Mesenchymal stem cell (in vitro differentiated cells and primary cell): Measurements from ENCODE around the gene IGF2R.

ENCODE experiments used
- DNase-seq: peaks from one replicate; pipeline ENCODE4 v3.0.0-alpha.2; 2013
- H2AFZ ChIP-seq: one replicate; pipeline ENCODE4 v1.6.1; 2013; ENCODE audit warnings: low read depth, mild to moderate bottlenecking, control low read depth, inconsistent platforms, low read length, moderate library complexity
- H2AK5ac ChIP-seq: 2 replicates; pipeline ENCODE4 v1.6.1; 2013; ENCODE audit warnings: low read length, moderate library complexity, mild to moderate bottlenecking, inconsistent platforms; ENCODE audit not compliant: severe bottlenecking
- H2BK120ac ChIP-seq: one replicate; pipeline ENCODE4 v1.6.1; 2013; ENCODE audit warnings: low read depth, mild to moderate bottlenecking, inconsistent platforms, low read length, moderate library complexity
- H2BK12ac ChIP-seq, 2 experiments: one replicate each; pipeline ENCODE4 v1.6.1; 2013; ENCODE audit warnings: inconsistent platforms in 2 of 2, low read length in 2 of 2, mild to moderate bottlenecking in 2 of 2, moderate library complexity in 2 of 2, control low read depth in 1 of 2
- H2BK15ac ChIP-seq: one replicate; pipeline ENCODE4 v1.6.1; 2013; ENCODE audit warnings: mild to moderate bottlenecking, low read depth, inconsistent platforms; ENCODE audit not compliant: poor library complexity, severe bottlenecking
- H2BK5ac ChIP-seq: 2 replicates; pipeline ENCODE4 v1.6.1; 2013; ENCODE audit warnings: low read depth, mild to moderate bottlenecking, low read length, control low read depth, inconsistent platforms; ENCODE audit not compliant: poor library complexity, severe bottlenecking
- H3K14ac ChIP-seq, 2 experiments: one replicate each; pipeline ENCODE4 v1.6.1; 2013; ENCODE audit warnings: inconsistent platforms in 2 of 2, low read length in 2 of 2, control low read depth in 1 of 2, mild to moderate bottlenecking in 1 of 2, moderate library complexity in 1 of 2
- H3K18ac ChIP-seq, 2 experiments: one replicate each; pipeline ENCODE4 v1.6.1; 2013; ENCODE audit warnings: inconsistent platforms in 2 of 2, low read length in 2 of 2, control low read depth in 1 of 2, low read depth in 1 of 2, mild to moderate bottlenecking in 1 of 2
- H3K23ac ChIP-seq, 2 experiments: one replicate each; pipeline ENCODE4 v1.6.1; 2013; ENCODE audit warnings: inconsistent platforms in 2 of 2, low read length in 2 of 2, mild to moderate bottlenecking in 2 of 2, moderate library complexity in 2 of 2, control low read depth in 1 of 2
- H3K27ac ChIP-seq: 2 replicates; pipeline ENCODE4 v1.5.1; 2013; ENCODE audit warnings: mild to moderate bottlenecking, moderate library complexity, low read length, control low read depth, inconsistent platforms; ENCODE audit not compliant: poor library complexity, severe bottlenecking
- H3K27me3 ChIP-seq, 2 experiments: 2 replicates each; pipeline versions ENCODE4 v1.6.1 to v1.7.0; 2013; ENCODE audit warnings: low read length in 2 of 2, mild to moderate bottlenecking in 2 of 2, moderate library complexity in 2 of 2, control low read depth in 1 of 2, inconsistent platforms in 1 of 2; ENCODE audit not compliant: control insufficient read depth in 1 of 2, insufficient read depth in 1 of 2
- H3K36me3 ChIP-seq, 2 experiments: 2 replicates each; pipeline versions ENCODE4 v1.6.1 to v1.7.0; 2013; ENCODE audit warnings: low read length in 2 of 2, control low read depth in 1 of 2, inconsistent platforms in 1 of 2, low read depth in 1 of 2, mild to moderate bottlenecking in 1 of 2; ENCODE audit not compliant: insufficient read depth in 2 of 2, control insufficient read depth in 1 of 2
- H3K4ac ChIP-seq, 2 experiments: one replicate each; pipeline ENCODE4 v1.6.1; 2013; ENCODE audit warnings: inconsistent platforms in 2 of 2, low read length in 2 of 2, mild to moderate bottlenecking in 2 of 2, moderate library complexity in 2 of 2, control low read depth in 1 of 2, low read depth in 1 of 2
- H3K4me1 ChIP-seq: 2 replicates; pipeline ENCODE4 v1.6.1; 2013; ENCODE audit warnings: low read depth, low read length, control low read depth; ENCODE audit not compliant: control insufficient read depth, insufficient read depth
- H3K4me2 ChIP-seq: 2 replicates; pipeline ENCODE4 v1.6.1; 2013; ENCODE audit warnings: low read length, mild to moderate bottlenecking, inconsistent platforms; ENCODE audit not compliant: poor library complexity, severe bottlenecking
- H3K4me3 ChIP-seq, 2 experiments: 2 replicates each; pipeline versions ENCODE4 v1.5.1 to v1.7.0; 2013; ENCODE audit warnings: low read length in 2 of 2, mild to moderate bottlenecking in 2 of 2, control low read depth in 1 of 2, low read depth in 1 of 2; ENCODE audit not compliant: insufficient read depth in 1 of 2
- H3K79me1 ChIP-seq: replicated peaks from 2 replicates; pipeline ENCODE4 v1.6.1; 2013; ENCODE audit warnings: mild to moderate bottlenecking, control low read depth, low read length, inconsistent platforms; ENCODE audit not compliant: poor library complexity, severe bottlenecking
- H3K9ac ChIP-seq: 2 replicates; pipeline ENCODE4 v1.7.0; 2013; ENCODE audit warnings: mild to moderate bottlenecking, low read length, moderate library complexity
- H3K9me3 ChIP-seq: 2 replicates; pipeline ENCODE4 v1.7.0; 2013; ENCODE audit warnings: mild to moderate bottlenecking, low read length; ENCODE audit not compliant: control insufficient read depth
- H4K8ac ChIP-seq: one replicate; pipeline ENCODE4 v1.6.1; 2013; ENCODE audit warnings: inconsistent platforms, mild to moderate bottlenecking, low read length, moderate library complexity
- H4K91ac ChIP-seq: one replicate; pipeline ENCODE4 v1.6.1; 2013; ENCODE audit warnings: mild to moderate bottlenecking, low read length, inconsistent platforms
- WGBS: methylation state at CpG from one replicate; pipeline ENCODE4 v1.1.7; 2013; ENCODE audit warnings: mixed read lengths; 5-methylcytosine and 5-hydroxymethylcytosine counted together

The IGF2R gene

DNA sequence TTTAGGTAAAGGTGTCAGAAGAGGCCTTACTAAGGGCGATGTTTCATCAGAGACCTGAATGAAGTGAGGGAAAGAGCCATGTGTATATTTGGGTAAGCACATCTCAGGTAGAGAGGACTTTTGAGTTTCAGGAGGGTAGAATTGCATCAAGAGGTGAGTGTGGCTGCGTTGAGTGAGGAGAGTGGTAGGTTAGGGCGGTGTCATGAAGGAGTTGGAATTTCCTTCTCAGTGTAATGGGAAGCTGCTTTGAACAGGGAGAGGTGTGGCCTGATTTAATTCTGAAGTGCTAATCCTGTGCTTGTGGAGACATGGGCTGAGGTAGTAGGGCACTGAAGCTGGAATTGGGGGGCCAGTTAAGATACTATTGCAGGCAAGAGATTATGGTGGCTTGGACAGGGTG, 53.9 kb downstream of the IGF2R start:
- WGBS, result 97% methylated on average over 3 of the region's 3 CpGs
- Histone ChIP-seq H2BK5ac (no peak overlapping the region), H2AK5ac (no peak overlapping the region), H4K91ac (no peak overlapping the region), H2BK15ac (no peak overlapping the region), H3K36me3 (peaks cover 24 to 59% of the 10 kb centered on the region in 2 experiments), H3K79me1 (peaks cover 28% of the 10 kb centered on the region), H3K4ac (no peak overlapping the region), H2BK12ac (no peak overlapping the region), H3K9ac (no peak overlapping the region), H3K23ac (no peak overlapping the region), H4K8ac (no peak overlapping the region), H3K4me2 (no peak overlapping the region), H3K4me3 (no peak overlapping the region), H2BK120ac (no peak overlapping the region), H3K14ac (no peak overlapping the region), H3K9me3 (no peaks in the 10 kb centered on the region), H3K18ac (no peak overlapping the region), H3K4me1 (no peaks in the 10 kb centered on the region), H3K27me3 (no peaks in the 10 kb centered on the region), H3K27ac (no peak overlapping the region), H2AFZ (no peak overlapping the region)
- DNase-seq, result no peak

GRCh38 chr6:160024152-160024551, 55.3 kb downstream of the IGF2R start:
- Histone ChIP-seq H3K79me1 (peaks cover 33% of the 10 kb centered on the region), H4K8ac (no peak overlapping the region), H2BK12ac (no peak overlapping the region), H3K27ac (no peak overlapping the region), H2BK120ac (no peak overlapping the region), H2BK15ac (no peak overlapping the region), H3K27me3 (no peaks in the 10 kb centered on the region), H3K4me3 (no peak overlapping the region), H2AK5ac (no peak overlapping the region), H3K4ac (no peak overlapping the region), H4K91ac (no peak overlapping the region), H3K9ac (no peak overlapping the region), H3K23ac (no peak overlapping the region), H3K18ac (no peak overlapping the region), H3K9me3 (no peaks in the 10 kb centered on the region), H2AFZ (no peak overlapping the region), H3K36me3 (peaks cover 31 to 65% of the 10 kb centered on the region in 2 experiments), H3K14ac (no peak overlapping the region), H2BK5ac (no peak overlapping the region), H3K4me2 (no peak overlapping the region), H3K4me1 (peaks cover 4% of the 10 kb centered on the region)
- 96% methylated on average over 8 of the region's 8 CpGs for WGBS
- DNase-seq, result no peak

- H4K91ac ChIP-seq, result no peak overlapping the region
- peaks cover 37% of the 10 kb centered on the region for H3K79me1 ChIP-seq
- no peak overlapping the region for H3K23ac ChIP-seq
- no peak overlapping the region for H2AK5ac ChIP-seq
- no peaks in the 10 kb centered on the region for H3K9me3 ChIP-seq
- no peak overlapping the region for H3K4me2 ChIP-seq
- no peak overlapping the region for H4K8ac ChIP-seq
- H3K18ac ChIP-seq, result no peak overlapping the region
- no peak overlapping the region for H2AFZ ChIP-seq
- no peak for DNase-seq
- peaks cover 18% of the 10 kb centered on the region for H3K4me1 ChIP-seq
- H3K36me3 ChIP-seq, result peaks cover 41 to 77% of the 10 kb centered on the region in 2 experiments
- no peaks in the 10 kb centered on the region for H3K27me3 ChIP-seq
- H3K4ac ChIP-seq, result no peak overlapping the region
- WGBS, result over 99% methylated on average over 11 of the region's 11 CpGs
- no peak overlapping the region for H3K27ac ChIP-seq
- no peak overlapping the region for H3K14ac ChIP-seq
- no peak overlapping the region for H3K4me3 ChIP-seq
- H2BK15ac ChIP-seq, result no peak overlapping the region
- no peak overlapping the region for H3K9ac ChIP-seq
- no peak overlapping the region for H2BK12ac ChIP-seq
- H2BK5ac ChIP-seq, result no peak overlapping the region
- no peak overlapping the region for H2BK120ac ChIP-seq
Observed at GRCh38 chr6:160027076-160027475, 58.2 kb downstream of the IGF2R start.

DNA sequence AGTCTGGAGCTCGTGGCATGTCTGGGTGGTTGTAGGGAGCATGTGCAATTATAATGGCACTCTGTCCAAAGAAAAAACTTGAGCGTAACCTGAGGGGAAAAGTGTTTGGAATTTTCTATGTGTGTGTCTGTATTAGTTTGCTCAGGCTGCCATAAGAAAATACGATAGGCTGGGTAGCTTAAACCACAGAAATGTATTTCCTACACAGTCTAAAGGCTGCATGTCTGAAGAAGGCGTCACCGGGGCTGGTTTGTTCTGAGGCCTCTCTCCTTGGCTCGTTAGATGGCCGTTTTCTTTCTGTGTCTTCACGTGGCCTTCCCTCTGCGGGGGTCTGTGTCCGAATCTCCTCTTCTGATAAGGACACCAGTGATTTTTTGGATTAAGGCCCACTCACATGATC, 59.0 kb downstream of the IGF2R start:
- H4K91ac ChIP-seq, result no peak overlapping the region
- no peak overlapping the region for H3K4me3 ChIP-seq
- H3K14ac ChIP-seq, result no peak overlapping the region
- H2BK5ac ChIP-seq, result no peak overlapping the region
- no peak overlapping the region for H2AK5ac ChIP-seq
- H4K8ac ChIP-seq, result no peak overlapping the region
- peaks cover 18% of the 10 kb centered on the region for H3K4me1 ChIP-seq
- no peak overlapping the region for H3K9ac ChIP-seq
- no peak overlapping the region for H2BK15ac ChIP-seq
- no peak overlapping the region for H2AFZ ChIP-seq
- peaks cover 39 to 81% of the 10 kb centered on the region in 2 experiments for H3K36me3 ChIP-seq
- H3K27ac ChIP-seq, result peak overlapping the region; percentile 10
- no peak overlapping the region for H2BK120ac ChIP-seq
- no peaks in the 10 kb centered on the region for H3K27me3 ChIP-seq
- H3K4ac ChIP-seq, result no peak overlapping the region
- no peak overlapping the region for H2BK12ac ChIP-seq
- H3K9me3 ChIP-seq, result no peaks in the 10 kb centered on the region
- no peak overlapping the region for H3K4me2 ChIP-seq
- DNase-seq, result no peak
- H3K79me1 ChIP-seq, result peaks cover 33% of the 10 kb centered on the region
- H3K18ac ChIP-seq, result no peak overlapping the region
- WGBS, result 96% methylated on average over 10 of the region's 10 CpGs
- no peak overlapping the region for H3K23ac ChIP-seq
